ENCODE data around the gene LRRC4B.
"Not testable (repeated sequence)": the region's sequence is repeated elsewhere in the genome, so short reads cannot be mapped to it uniquely, and the experiment has no call there.

LRRC4B gene

GRCh38 chr19:50473336-50473735, 94.9 kb downstream of the LRRC4B start:
- H3K27me3 Mint-ChIP-seq (ENCODE audit: low read depth); H3K27ac Mint-ChIP-seq; H3K36me3 Mint-ChIP-seq (ENCODE audit: low read depth); H3K4me3 Mint-ChIP-seq; H3K9me3 Mint-ChIP-seq: not testable (repeated sequence)
- H3K4me1 Mint-ChIP-seq (ENCODE audit: low read depth) = peaks cover 13% of the 10 kb centered on the region

DNA sequence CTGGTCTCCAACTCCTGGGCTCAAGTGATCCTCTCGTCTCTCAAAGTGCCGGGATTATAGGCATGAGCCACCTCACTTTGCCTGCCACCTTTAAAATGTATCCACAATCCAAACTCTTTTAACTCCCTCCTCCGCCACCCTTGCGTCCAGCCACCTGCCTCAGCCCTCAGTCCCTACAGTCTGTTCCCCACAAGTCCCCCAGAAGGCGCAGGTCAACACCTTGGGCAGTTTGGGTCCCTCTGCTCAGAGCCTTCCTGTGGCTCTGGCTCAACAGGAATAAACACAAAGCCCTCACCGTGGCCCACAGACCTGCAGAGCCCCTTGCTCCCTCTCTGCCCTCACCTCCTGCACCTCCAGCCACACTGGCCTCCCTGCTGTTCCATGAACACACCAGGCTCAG, 99.4 kb downstream of the LRRC4B start:
- no peaks in the 10 kb centered on the region for H3K9me3 Mint-ChIP-seq
- H3K36me3 Mint-ChIP-seq (ENCODE audit: low read depth) = no peaks in the 10 kb centered on the region
- H3K27me3 Mint-ChIP-seq (ENCODE audit: low read depth) = no peaks in the 10 kb centered on the region
- no peak overlapping the region for H3K4me3 Mint-ChIP-seq
- H3K27ac Mint-ChIP-seq = no peak overlapping the region
- H3K4me1 Mint-ChIP-seq (ENCODE audit: low read depth) = no peaks in the 10 kb centered on the region

GRCh38 chr19:50467566-50467965, 100.7 kb downstream of the LRRC4B start:
- Mint-ChIP-seq H3K4me1 (ENCODE audit: low read depth) (no peaks in the 10 kb centered on the region), H3K36me3 (ENCODE audit: low read depth) (no peaks in the 10 kb centered on the region), H3K9me3 (no peaks in the 10 kb centered on the region), H3K4me3 (no peak overlapping the region), H3K27ac (no peak overlapping the region), H3K27me3 (ENCODE audit: low read depth) (no peaks in the 10 kb centered on the region)

Measured in T-helper 1 cell treated with Interleukin-12 subunit alpha and Interleukin-12 subunit beta and Interleukin-4 antibody, amounts not matched to agents 30 μg/mL and 1 μg/mL, for 36 hours (primary cell).